GM18505 (cell line): ENCODE data around the gene FOXN1.
"Not testable (repeated sequence)": the region's sequence is repeated elsewhere in the genome, so short reads cannot be mapped to it uniquely, and the experiment has no call there.

ENCODE experiments used
- ATAC-seq: cut with Tn5 transposase; IDR thresholded peaks from one replicate; pipeline ENCODE4 v1.9.1; 2021; ENCODE audit not compliant: unreplicated experiment
- POLR2A ChIP-seq: IDR thresholded peaks from 4 replicates; pipeline ENCODE4 v1.6.1; 2011; ENCODE audit warnings: borderline replicate concordance; ENCODE audit not compliant: insufficient read depth, insufficient read length; ENCODE audit errors: extremely low read depth

The FOXN1 gene, protein sequence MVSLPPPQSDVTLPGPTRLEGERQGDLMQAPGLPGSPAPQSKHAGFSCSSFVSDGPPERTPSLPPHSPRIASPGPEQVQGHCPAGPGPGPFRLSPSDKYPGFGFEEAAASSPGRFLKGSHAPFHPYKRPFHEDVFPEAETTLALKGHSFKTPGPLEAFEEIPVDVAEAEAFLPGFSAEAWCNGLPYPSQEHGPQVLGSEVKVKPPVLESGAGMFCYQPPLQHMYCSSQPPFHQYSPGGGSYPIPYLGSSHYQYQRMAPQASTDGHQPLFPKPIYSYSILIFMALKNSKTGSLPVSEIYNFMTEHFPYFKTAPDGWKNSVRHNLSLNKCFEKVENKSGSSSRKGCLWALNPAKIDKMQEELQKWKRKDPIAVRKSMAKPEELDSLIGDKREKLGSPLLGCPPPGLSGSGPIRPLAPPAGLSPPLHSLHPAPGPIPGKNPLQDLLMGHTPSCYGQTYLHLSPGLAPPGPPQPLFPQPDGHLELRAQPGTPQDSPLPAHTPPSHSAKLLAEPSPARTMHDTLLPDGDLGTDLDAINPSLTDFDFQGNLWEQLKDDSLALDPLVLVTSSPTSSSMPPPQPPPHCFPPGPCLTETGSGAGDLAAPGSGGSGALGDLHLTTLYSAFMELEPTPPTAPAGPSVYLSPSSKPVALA

DNA sequence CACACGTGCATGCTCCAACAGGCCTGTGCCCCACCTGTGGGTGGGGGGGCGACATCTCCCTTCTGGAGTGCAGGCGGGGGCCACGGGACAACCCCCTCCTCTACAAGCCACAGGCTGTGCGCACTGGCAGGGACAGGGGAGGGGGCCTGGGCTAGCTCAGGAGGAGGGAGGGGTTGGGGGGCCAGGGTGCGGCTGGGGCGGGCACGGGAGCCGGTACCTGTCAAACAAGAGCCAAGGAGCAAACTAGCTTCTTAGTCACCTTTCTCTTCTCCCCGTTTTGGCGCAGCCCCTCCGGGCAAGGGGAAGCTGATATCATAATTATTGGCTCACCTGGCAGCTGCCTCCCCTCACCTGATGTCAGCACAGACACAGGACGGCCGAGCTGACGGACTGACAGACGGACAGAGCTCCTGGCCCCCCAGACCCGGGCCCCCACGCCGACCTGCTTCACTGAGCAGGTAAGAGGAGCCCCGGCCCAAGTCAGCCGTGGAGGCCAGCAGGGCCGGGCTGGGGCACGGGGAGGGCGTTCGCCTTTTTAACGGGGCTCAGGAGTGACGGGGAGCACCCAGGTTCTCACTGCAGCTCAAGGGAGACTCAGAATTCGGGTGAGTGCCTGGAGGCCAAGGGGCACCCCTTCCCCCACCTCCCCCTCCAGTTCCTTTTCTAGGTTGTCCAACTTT, at the start of gene FOXN1:
Gene FOXN1 (plus strand): TSS at position 363 of the 680 bp plus-strand sequence. CDS start 17,622 bp downstream, outside the sequence.
- TF ChIP-seq POLR2A: no peak
- ATAC-seq: no peak

DNA sequence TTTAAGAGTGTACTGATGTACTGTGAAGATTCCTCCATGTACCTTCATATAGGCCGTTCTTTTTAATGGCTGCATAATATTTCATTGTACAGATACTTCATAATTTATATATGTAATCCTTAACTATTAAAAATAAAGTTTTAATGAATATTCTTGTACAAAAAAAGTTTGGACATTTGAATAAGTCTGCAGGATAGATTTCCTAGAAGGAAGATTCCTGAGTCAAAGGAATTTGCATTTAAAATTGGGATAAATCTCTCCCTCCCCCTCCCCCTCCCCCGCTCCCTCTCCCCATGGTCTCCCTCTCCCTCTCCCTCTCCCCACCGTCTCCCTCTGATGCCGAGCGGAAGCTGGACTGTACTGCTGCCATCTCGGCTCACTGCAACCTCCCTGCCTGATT, 48.3 kb upstream of the FOXN1 start:
- TF ChIP-seq POLR2A: no peak
- no peak for ATAC-seq

DNA sequence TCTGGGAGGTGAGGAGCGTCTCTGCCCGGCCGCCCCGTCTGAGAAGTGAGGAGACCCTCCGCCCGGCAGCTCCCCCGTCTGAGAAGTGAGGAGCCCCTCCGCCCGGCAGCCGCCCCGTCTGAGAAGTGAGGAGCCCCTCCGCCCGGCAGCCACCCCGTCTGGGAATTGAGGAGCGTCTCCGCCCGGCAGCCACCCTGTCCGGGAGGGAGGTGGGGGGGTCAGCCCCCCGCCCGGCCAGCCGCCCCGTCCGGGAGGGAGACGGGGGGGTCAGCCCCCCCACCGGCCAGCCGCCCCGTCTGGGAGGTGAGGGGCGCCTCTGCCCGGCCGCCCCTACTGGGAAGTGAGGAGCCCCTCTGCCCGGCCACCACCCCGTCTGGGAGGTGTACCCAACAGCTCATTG, 47.3 kb upstream of the FOXN1 start:
- not testable (repeated sequence) for ATAC-seq

DNA sequence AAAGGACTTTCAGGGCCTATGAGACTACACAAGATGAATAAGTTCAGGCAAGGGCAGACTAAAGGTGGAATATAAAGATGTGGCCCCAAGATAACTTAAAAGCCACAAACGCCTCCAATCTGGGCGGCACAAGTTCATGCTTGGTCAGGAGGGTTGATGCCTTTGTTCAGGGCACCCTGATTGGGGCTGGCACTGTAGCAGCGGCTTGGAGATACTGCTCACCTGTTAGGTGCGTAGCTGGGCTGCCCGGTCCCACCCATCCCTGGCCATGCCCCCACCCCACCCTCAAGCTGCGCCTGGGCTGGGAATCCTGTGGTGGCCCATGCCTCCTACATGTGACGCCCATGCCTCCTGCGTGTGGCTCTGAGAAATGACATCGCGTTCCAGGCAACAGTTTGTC, 45.2 kb upstream of the FOXN1 start:
- no peak for ATAC-seq
- TF ChIP-seq POLR2A: no peak

DNA sequence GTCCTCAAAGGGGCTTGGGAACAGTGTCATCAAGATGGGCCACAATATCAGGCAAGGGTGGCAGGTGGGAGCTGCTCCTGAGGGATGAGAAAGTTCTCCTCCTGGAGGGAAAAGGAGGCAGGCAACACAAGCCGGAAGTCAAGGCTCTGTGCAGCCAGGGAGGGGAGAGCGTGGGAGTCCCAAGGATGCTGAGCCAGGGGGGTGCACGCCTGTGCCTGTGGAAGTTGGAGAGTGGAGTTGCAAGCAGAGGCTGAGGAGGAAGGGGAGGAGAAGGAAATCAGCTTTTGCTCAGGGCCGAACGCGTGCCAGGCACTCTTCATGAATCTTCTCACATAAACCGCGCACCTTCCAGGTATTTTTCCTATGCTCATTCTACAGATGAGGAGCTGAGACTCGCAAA, 40.1 kb upstream of the FOXN1 start:
- TF ChIP-seq POLR2A: no peak
- ATAC-seq: no peak

DNA sequence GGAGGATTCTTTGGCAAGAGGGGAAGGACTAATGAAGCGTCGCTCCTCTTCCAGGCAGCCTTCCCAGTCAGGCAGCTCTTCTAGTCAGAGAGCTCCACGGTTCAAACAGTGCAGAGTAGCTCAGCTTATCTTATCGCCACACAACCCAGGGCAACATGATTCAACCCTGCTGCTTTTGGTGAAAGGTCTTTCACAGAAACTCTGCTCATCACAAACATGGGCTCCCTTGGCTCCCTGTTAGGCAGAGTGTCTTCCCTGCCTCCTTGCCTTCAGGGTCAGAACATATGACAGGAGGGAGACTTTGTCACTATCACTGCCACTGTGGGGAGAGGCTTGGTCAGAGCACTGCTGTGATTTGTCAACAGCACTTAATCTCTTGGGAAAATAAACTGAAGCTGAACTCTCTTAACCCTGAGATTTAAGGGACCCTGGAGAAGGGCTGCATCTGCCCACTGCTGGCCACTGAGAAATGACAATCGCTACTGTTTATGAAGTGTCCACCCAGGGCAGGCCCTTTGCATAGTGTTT, 39.6 kb upstream of the FOXN1 start:
- no peak for ATAC-seq
- no peak for TF ChIP-seq POLR2A

DNA sequence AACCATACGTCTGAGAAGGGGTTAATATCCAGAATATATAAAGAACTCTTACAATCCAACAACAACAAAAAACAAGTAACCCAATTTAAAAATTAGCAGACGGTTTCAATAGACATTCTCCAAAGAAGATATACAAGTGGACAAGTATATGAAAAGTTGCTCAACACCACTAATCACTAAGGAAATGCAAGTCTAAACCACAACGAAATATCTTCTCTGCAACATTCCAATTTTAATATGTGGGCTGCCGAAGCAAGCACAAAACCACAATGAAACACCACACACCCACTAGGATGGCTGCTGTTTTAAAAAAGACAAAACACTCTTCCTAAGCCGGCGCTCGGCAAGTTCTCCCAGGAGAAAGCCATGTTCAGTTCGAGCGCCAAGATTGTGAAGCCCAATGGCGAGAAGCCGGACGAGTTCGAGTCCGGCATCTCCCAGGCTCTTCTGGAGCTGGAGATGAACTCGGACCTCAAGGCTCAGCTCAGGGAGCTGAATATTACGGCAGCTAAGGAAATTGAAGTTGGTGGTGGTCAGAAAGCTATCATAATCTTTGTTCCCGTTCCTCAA, 38.6 kb upstream of the FOXN1 start:
- no peak for ATAC-seq
- TF ChIP-seq POLR2A: no peak

DNA sequence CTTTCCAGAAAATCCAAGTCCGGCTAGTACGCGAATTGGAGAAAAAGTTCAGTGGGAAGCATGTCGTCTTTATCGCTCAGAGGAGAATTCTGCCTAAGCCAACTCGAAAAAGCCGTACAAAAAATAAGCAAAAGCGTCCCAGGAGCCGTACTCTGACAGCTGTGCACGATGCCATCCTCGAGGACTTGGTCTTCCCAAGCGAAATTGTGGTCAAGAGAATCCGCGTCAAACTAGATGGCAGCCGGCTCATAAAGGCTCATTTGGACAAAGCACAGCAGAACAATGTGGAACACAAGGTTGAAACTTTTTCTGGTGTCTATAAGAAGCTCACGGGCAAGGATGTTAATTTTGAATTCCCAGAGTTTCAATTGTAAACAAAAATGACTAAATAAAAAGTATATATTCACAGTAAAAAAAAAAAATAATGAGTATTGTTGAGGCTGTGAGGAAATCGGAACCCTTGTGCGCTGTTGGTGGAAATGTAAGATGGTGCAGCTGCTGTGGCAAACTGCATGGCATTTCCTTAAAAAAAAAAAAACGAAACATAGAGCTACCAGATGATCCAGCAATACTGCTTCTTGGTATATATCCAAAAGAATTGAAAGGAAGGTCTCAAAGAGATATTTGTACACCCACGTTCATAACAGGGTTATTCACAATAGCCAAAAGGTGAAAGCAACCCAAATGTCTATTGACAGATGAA, 38.0 kb upstream of the FOXN1 start:
- not testable (repeated sequence) for ATAC-seq

DNA sequence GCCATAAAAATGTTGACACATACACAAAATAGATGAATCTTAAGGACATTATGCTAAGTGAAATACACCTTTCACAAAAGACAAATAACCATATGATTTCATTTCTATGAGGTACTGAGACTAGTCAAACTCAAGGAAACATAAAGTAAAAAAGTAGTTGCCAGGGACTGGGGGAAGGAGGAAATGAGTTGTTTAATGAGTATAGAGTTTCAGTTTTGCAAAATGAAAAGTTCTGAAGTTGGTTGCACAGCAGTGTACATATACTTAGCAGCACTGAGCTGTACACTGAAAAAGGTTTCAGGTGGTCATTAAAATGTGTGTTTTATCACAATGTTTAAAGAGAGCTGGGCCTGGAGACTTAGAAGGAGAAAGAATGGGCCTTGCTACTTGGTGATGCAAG, 37.4 kb upstream of the FOXN1 start:
- TF ChIP-seq POLR2A: no peak
- ATAC-seq: no peak

DNA sequence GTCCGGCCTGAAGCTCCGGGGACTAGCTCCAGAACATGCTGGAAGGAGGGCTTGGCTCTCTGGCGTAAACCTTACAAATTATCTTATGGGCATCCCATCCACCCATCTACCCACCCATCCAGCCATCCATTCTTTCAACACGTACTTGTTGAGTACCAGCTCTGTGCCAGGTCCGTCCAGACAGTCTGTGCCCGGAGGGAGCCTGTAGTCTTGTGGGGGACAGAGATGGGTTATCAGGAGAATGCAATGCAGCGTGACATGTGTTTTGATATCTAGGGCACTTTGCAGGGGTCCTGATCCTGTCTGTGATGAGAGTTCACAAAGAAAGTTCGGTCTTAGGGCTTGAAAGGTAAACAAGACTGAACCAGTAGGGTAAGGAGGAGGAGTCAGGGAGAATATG, 36.8 kb upstream of the FOXN1 start:
- TF ChIP-seq POLR2A: no peak
- no peak for ATAC-seq

DNA sequence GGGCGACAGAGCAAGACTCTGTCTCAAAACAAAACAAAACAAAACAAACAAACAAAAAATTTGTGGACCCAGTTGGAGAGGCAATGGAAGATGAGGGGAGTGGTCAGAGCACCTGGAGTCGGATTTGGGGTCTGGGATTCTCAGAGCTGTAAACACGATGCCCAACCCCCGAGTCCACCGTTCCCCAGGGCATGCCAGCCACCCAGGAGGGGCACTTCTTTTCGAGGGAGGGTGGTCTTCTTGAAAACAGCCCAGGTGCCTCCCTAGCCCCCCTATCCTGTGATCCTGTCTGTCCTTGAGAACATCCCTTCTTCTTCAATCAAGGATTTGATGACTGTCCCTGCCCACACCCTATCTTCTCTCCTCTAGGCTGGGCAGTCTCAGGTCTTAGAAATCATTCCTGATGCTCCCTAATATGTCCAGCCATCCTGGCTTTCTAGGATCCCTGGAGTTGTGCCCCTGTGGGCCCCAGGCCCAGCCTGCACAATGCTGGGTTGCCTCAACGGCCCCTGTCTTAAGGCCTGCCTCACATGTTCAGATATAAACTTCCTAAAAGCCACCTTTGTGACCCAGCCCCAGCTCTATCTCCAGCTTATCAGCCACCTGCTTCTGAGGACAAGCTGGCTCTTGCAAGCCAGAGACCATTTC, 35.8 kb upstream of the FOXN1 start:
- no peak for TF ChIP-seq POLR2A
- no peak for ATAC-seq

DNA sequence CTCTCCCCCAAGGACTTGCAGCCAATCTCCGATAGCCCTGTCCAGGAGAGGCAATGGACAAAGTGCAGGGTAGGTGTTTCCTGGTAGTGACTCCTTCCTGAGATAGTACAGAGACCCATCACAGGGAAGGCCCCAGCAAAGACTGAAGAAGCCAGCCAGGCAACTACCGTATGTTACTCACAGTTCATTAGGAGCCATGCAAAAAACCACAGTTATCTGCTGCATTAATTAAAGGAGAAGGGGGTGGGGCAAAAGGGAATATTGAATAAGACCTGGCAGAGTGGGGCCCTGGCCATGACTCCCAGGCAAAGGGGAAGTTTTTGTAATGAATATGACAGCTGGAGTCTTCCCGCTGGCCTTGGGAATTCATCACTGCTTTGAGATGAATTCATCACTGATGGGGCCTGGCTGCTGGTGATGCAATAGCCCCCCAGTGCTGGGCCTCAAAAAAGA, 35.2 kb upstream of the FOXN1 start:
- no peak for TF ChIP-seq POLR2A
- ATAC-seq: no peak
